ENCODE data around the gene VGF.

VGF gene

GRCh38 chr7:101169110-101169837 is 3.9 kb upstream of the VGF start:
- DNase-seq (ENCODE audit: low read depth), result no peak
- TF ChIP-seq, protein P1, sequence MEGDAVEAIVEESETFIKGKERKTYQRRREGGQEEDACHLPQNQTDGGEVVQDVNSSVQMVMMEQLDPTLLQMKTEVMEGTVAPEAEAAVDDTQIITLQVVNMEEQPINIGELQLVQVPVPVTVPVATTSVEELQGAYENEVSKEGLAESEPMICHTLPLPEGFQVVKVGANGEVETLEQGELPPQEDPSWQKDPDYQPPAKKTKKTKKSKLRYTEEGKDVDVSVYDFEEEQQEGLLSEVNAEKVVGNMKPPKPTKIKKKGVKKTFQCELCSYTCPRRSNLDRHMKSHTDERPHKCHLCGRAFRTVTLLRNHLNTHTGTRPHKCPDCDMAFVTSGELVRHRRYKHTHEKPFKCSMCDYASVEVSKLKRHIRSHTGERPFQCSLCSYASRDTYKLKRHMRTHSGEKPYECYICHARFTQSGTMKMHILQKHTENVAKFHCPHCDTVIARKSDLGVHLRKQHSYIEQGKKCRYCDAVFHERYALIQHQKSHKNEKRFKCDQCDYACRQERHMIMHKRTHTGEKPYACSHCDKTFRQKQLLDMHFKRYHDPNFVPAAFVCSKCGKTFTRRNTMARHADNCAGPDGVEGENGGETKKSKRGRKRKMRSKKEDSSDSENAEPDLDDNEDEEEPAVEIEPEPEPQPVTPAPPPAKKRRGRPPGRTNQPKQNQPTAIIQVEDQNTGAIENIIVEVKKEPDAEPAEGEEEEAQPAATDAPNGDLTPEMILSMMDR (IDR thresholded peaks at IDR 0.05; ENCODE audit: low read length, missing control alignments), result no peak
- no peak overlapping the region for H3K4me3 ChIP-seq (replicated peaks; ENCODE audit: low read depth, low read length)

GRCh38 chr7:101168412-101169049 is 3.2 kb upstream of the VGF start:
- no peak overlapping the region for H3K4me3 ChIP-seq (replicated peaks; ENCODE audit: low read depth, low read length)
- no peak for DNase-seq (ENCODE audit: low read depth)
- TF ChIP-seq, protein P1 (IDR thresholded peaks at IDR 0.05; ENCODE audit: low read length, missing control alignments), result no peak

- TF ChIP-seq, protein P1 (IDR thresholded peaks at IDR 0.05; ENCODE audit: low read length, missing control alignments), result no peak
- no peak for DNase-seq (ENCODE audit: low read depth)
- no peak overlapping the region for H3K4me3 ChIP-seq (replicated peaks; ENCODE audit: low read depth, low read length)
These were observed 2.5 kb upstream of the VGF start for GRCh38 chr7:101167645-101168411.

DNA sequence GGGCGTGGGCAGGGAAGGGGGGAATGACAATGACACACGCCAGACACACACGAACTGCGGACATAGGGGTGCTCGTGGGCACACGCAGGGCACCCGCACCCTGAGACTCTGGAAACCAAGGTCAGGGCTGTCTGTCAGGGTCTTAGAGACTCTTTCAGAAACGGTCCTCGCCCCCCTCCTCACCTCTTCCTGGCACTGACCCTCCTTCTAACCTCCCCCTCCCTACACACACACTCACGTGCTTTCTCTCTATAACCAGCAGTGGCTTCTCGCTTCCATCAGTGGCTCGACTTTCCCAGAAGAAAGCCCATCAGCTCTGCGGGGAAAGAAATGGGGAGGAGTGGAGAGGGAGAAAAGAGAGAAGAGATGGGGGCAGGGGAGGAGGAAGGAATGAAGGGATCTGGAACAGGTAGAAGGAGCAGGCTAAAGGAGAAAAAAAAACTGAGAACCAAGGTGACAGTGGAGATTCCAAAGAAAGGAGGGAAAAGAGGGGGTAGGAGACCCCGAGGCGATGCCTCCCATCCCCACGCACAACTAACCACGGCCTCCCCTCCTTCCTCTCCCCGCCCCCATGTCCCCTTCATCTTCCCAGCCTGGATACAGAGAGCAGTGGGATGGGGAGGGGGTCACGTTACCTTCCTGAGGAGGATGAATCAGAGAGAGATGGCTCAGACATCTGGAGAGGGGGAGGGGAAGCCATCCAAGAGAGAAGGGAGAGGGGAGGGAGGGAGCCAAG is 1.7 kb upstream of the VGF start:
- TF ChIP-seq, protein P1 (IDR thresholded peaks at IDR 0.05; ENCODE audit: low read length, missing control alignments), result no peak
- no peak overlapping the region for H3K4me3 ChIP-seq (replicated peaks; ENCODE audit: low read depth, low read length)
- DNase-seq (ENCODE audit: low read depth), result no peak

- no peak for DNase-seq (ENCODE audit: low read depth)
These were observed 1.2 kb upstream of the VGF start for GRCh38 chr7:101166648-101166908.

DNA sequence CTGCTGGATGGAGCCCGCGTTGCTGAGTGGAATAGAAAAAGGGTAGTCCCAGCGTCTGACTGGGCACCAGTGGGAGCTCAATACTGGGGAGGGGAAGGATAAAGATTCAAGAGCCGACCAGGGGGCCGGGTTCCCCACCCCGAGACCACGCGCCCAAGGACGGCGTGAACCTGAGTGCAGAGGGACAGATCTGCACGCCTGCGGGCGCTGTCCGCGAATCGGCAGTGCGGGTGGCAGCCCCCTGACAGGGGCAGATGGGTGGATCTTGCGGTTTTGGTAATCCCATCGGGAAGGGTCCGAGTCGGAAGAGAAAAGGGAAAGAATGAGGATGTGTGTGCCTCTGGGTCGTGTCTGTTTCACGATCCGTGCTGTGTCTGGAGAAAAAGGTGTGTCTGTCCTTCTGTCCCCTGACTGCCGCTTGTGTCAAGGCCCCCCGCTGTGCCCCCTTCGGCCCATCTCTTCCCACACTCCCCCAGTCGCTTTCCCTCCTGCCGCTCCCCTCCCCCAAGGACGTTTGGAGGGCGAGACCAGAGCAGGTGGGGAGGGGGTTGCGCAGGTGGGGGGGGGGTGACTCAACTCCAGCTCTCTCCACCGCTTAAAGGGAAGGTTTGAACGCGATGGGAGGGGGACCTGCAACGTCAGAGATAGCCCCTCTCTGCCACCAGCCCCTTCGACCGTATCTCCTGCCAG is 734 bp upstream of the VGF start:
- DNase-seq (ENCODE audit: low read depth), result no peak
- H3K4me3 ChIP-seq (replicated peaks; ENCODE audit: low read depth, low read length), result peak overlapping the region; percentile 39
- TF ChIP-seq, protein P1 (IDR thresholded peaks at IDR 0.05; ENCODE audit: low read length, missing control alignments), result no peak

More at GRCh38 chr7:101166648-101166908, 1.2 kb upstream of the VGF start:
- no peak overlapping the region for H3K4me3 ChIP-seq (replicated peaks; ENCODE audit: low read depth, low read length)
- TF ChIP-seq, protein P1 (IDR thresholded peaks at IDR 0.05; ENCODE audit: low read length, missing control alignments), result no peak

Data from fibroblast of pulmonary artery (primary cell).